Activated CD4-positive, CD25-positive, alpha-beta regulatory T cell (primary cell): Measurements from ENCODE around the gene KCNC1.

Experiments
- DNase-seq, 4 experiments: peaks; one replicate each; lab custom pipeline; 2025; lab: John Stamatoyannopoulos, UW

Gene KCNC1

GRCh38 chr11:17774232-17775034 is 39.9 kb downstream of the KCNC1 start:
- DNase-seq: no peak

GRCh38 chr11:17775035-17775348 is 40.4 kb downstream of the KCNC1 start:
- DNase-seq: no peak

DNA sequence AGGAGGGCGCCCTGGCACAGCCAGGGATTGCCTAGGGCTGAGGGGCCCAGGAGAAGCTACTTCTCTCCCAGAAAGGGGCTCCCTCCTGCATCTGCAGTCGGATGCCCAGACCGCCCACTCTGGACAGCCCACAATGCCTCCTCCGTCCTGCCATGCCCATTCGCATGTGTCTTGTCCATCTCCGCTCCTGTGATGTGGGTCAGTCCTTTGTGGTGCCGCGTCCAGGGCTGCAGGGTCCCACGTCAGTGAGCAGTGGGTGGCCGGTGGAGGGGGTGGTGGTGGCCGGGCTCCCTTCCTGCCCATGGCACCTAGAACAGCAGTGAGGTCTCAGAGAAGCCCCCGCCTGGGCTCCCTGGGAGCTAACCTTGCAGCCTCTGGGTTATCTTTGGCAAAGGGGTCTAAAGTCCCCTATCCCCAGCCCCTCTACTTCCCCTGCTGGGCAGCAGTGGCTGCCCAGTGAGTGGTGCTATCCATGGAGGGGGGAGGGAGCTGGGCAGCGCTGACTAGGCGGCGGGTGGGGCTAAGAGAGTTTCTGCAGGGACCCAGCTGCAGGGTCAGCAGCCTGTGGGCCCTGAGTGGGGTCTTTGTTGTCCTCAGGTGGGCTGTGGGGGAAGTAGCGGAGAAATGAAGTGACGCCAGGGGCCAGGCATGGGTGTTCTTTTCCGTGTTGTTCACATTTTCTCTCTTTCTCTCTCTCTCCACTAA is 41.1 kb downstream of the KCNC1 start:
- DNase-seq: no peak

DNA sequence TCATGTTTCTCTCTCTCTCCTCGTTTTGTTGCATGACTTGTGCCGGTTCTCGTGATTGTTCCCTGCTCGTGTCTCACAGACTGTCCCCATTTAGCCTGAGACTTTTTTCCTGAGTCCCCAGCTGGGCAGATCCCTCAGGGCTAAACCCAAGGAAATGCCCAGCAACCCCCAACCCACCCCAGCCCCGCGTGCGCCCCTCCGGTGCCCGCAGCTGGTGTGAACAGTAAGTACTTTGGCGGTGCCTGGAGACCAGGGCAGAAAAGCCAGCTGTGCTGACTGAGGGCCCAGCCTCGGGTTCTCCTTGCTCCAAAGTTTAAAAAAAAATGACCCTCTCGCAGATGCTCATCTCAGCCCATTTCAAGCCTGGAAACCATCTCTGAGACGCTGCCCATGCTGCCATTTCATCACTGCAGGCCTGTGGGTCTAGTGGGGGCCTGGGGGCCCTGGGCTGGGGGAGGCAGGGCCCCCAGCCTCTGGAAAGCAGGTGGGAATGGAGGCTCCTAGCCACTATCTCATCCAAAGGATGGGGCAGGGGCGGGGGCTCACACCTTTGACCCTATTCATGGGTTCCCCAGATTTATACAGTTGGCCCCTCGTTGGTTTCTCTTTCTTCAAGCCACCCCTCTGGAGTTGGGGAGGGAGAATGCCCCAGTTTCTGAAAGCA is 41.8 kb downstream of the KCNC1 start:
- DNase-seq: no peak

- no peak for DNase-seq
Measured at GRCh38 chr11:17777086-17777737, 42.6 kb downstream of the KCNC1 start.

DNA sequence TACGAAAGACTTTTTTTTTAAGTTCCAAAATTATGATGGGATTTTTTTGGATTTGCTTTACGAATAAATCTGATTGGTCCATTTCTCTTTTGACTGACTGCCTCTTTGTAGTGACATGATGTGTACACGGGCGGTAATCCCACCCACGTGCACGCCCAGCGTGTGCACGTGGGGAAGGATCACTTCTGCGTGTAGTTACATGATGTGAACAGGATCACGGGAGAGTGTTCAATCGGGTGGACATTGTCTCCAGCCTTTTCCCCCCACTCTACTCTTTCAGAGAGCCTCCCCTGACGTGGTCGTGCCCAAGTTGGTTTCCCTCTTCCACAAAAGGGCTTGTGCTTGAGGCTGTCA is 43.1 kb downstream of the KCNC1 start:
- no peak for DNase-seq

DNA sequence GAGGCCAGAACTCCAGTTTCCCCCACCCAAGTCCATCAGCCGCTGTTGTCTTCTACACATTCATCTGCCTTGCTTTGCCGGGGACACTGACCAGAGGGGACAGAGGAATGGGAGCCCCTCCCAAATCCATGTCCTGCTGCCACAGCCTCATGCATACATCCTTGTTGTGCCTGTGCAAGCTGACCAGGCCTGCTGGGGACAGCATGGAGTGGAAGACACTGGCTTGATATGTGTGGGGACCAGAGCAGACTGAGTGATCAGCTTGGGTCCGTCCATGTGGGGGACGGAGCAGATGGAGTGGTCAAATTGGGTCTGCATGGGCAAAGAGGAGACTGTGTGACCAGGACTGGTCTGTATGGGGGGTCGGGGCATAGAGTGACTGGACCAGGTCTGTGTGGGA is 43.8 kb downstream of the KCNC1 start:
- DNase-seq: no peak

GRCh38 chr11:17778956-17779860 is 44.6 kb downstream of the KCNC1 start:
- DNase-seq: no peak

- no peak for DNase-seq
Measured at GRCh38 chr11:17779861-17780594, 45.4 kb downstream of the KCNC1 start.

DNA sequence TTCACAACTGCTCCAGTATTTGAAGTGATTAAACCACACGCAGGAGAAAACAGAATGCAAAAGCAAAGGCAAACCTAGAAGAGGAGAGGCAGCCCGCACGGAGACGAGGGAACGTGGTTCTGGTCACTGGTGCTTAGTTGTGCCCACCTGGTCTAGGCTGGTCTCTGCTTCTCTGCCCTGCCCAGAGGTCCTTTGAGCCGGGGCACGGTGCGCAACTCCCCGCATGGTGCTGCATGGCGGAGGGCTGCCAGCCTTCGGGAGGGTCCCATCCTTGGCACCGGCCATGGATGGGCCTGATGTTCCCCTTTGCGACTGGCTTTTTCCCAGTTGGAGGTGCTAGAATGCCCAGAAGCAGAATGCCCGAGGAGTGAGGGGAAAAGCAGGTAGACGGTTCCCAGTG is 46.1 kb downstream of the KCNC1 start:
- no peak for DNase-seq

- no peak for DNase-seq
Measured at GRCh38 chr11:17781221-17781620, 46.6 kb downstream of the KCNC1 start.

- DNase-seq: no peak
Measured at GRCh38 chr11:17781626-17782025, 47.0 kb downstream of the KCNC1 start.

- no peak for DNase-seq
Measured at GRCh38 chr11:17782145-17782544, 47.6 kb downstream of the KCNC1 start.

DNA sequence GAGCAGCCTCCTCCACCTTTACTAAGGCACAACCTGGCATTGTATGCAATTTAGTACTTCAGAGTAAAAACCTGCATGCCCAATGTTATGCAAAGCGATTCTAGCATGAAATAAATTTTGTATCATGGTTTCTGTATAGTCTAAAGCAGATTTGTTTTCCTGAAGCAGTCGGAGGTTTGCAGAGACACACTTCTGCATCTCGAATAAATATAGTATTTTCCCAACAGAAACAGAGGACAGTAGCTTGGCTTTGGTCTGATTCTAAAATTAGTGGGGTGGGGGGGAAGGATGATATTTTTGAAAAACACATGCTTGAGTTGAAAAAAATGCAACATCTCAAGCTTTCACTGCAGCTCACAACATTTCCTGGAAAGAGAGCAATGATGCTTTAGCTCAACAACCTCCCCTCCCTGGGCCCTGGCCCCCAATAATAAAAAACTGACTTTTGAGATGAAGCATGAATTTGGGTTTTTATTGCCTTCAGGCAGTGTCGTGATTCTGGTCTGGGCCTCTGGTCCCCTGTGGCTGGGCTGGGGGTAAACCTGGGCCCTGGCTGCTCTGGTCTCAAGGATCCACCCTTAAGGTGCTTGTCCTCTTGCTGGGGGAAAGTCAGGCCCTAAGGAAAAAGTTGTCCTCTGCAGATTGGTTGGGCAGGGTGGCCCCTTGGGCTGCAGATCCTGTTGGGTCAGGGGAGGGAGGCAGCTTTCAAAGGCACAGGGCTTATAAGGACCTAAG is 48.2 kb downstream of the KCNC1 start:
- no peak for DNase-seq

DNA sequence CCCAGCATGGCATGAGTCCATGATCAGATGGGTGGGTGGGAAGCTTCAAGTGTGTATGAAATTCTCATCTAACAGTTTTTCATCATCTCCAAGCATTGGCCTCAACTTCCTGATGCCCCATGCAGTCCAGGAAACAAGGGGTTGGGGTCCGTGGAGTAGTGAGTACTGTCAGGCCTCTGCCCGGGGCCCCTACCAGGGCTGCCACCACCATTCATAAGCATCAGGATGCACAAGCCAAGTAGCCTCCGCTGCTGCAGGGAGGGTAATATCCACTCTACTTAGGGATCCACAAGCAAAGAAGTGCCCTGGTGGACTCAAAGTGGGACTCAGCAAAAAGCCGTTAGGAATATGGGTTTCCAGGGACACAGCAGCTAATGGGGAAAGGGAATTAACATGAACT is 49.3 kb downstream of the KCNC1 start:
- no peak for DNase-seq

DNA sequence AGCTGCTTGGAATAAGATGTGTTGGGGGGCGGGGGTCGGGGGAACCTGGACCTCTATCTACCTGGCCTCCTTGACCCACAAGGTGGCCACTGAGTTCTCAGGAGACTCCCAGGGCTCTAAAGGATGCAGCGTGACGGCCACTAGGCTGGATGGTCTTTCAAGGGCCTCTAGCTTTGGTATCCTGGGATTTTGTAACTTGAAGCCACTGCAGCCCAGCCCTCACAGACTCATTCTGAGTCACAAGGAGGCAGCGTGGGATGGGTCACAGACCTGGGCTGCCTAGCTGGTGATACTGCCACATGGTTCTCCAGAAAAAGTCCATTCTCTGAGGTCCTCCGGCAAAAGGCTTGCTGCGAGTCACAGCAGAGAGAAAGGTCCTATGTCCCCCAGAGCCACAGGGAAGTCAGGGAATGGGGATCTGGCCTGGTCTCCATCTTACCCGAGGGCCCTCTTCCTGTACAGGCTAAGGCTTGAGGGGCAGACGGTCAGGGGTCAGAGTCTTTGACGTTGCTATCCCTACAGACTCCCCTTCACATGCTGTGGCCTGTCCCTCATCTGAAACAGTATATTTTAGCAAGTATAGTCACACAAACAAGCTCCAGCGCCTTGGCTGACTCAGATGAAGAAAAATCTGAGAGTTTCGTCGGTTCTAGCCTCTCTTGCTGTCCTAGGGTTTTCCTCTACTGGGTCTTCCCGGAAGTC is 52.4 kb downstream of the KCNC1 start:
- no peak for DNase-seq

GRCh38 chr11:17788084-17788483 is 53.5 kb downstream of the KCNC1 start:
- DNase-seq: no peak

DNA sequence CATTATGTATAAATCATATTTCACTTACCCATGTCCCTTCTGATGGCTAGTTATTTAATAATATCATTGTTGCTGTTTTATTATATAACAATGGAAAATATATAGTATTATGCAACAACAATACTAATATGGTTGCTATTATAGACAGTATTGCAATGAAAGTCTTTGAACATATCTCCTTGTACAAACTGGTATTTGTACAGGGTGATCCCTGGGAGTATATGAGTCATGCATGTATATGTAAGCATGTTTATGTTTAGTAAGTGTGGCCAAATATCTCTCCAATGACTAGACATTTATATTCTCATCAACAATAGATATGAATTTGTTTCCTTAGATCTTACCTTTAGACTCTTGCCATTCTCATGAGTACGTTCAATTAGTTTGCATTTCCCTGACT is 55.9 kb downstream of the KCNC1 start:
- no peak for DNase-seq

DNA sequence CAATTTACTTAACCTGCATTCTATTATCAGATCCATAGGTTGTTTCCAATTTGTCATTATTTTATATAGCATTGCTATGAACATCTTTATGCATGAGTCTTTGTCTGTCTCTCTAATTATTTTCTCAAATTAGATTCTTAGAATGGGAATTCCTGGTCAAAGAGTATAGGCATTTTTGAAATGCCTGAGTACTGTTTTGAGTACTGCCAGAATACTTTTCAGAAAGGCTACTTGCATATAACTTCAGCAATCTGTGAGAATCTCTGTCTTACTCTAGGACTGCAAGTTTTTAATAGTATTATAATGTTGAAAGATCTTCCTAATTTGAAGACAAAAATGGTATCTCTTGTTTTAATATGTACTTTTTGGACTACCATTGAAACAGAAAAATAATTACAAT is 56.6 kb downstream of the KCNC1 start:
- no peak for DNase-seq

- DNase-seq: no peak
Measured at GRCh38 chr11:17792161-17792560, 57.6 kb downstream of the KCNC1 start.
